ENCODE measurements around the gene SIRT7.

DNA sequence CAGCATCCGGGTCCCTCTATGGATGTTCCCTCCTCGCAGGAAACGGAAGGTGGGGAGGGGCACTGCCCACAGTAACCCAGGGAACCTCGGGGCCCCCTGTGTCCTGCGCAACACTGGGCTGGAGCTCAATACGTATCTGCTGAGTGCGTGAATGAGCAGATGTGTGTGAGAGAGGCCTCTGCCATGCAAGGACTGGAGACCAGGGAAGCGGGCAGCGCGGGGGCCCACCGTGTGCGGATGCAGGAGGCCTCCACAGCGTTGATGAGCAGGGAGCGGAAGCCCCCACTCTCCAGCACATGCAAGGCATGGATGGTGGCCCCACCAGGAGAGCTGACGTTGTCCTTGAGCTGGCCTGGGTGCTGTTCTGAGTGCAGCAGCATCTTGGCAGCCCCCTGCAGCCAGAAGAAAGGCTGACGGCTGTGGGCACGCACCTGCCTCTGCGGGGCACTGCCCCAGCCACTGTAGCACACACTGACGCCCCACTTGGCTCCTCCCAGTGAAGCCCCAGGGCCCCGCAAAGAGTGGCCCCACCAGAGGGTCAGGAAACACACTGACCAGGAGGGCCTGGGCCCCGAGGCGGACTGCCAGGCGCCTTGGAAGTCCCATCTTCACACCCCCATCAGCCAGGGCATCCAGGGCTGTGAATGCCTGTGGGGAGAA lies 16.3 kb upstream of the SIRT7 start:
- TF ChIP-seq, protein P1, sequence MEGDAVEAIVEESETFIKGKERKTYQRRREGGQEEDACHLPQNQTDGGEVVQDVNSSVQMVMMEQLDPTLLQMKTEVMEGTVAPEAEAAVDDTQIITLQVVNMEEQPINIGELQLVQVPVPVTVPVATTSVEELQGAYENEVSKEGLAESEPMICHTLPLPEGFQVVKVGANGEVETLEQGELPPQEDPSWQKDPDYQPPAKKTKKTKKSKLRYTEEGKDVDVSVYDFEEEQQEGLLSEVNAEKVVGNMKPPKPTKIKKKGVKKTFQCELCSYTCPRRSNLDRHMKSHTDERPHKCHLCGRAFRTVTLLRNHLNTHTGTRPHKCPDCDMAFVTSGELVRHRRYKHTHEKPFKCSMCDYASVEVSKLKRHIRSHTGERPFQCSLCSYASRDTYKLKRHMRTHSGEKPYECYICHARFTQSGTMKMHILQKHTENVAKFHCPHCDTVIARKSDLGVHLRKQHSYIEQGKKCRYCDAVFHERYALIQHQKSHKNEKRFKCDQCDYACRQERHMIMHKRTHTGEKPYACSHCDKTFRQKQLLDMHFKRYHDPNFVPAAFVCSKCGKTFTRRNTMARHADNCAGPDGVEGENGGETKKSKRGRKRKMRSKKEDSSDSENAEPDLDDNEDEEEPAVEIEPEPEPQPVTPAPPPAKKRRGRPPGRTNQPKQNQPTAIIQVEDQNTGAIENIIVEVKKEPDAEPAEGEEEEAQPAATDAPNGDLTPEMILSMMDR (IDR thresholded peaks at IDR 0.05; ENCODE audit: low read depth, low read length), result no peak
- no peak for TF ChIP-seq EZH2phosphoT487 (IDR thresholded peaks at IDR 0.05; ENCODE audit: low read depth)

Measured in OCI-LY3 (cell line).